Amniotic epithelial cell (primary cell): ENCODE results near the gene LPXN.

Experiments used
- DNase-seq: peaks from one replicate; pipeline ENCODE4 v3.0.0-alpha.2; 2010; ENCODE audit warnings: low read depth

The LPXN gene

GRCh38 chr11:58575377-58576020 lies at the start of gene LPXN:
Gene LPXN, minus strand, starts transcription at chr11:58575856. Its CDS starts 84 bp downstream, at chr11:58575772.
- DNase-seq, result no peak

- no peak for DNase-seq
These were observed 49.4 kb upstream of the LPXN start for GRCh38 chr11:58625086-58625485.

GRCh38 chr11:58622344-58622743 lies 46.7 kb upstream of the LPXN start, which contains the start of gene CNTF:
Gene CNTF, plus strand, starts transcription at chr11:58622665. Its CDS starts 88 bp downstream, at chr11:58622753.
- peak; percentile 10 for DNase-seq

- no peak for DNase-seq
These were observed 46.1 kb upstream of the LPXN start for GRCh38 chr11:58621586-58622262.

- no peak for DNase-seq
These were observed 42.4 kb upstream of the LPXN start for GRCh38 chr11:58617976-58618557.

GRCh38 chr11:58616594-58616993 lies 40.9 kb upstream of the LPXN start:
- peak; percentile 97 for DNase-seq

GRCh38 chr11:58615559-58615958 lies 39.9 kb upstream of the LPXN start:
- DNase-seq, result no peak

GRCh38 chr11:58613228-58613627 lies 37.6 kb upstream of the LPXN start:
- no peak for DNase-seq

GRCh38 chr11:58609723-58610122 lies 34.1 kb upstream of the LPXN start:
- DNase-seq, result no peak

GRCh38 chr11:58608331-58608730 lies 32.7 kb upstream of the LPXN start:
- DNase-seq, result no peak

- DNase-seq, result no peak
These were observed 31.5 kb upstream of the LPXN start for GRCh38 chr11:58606930-58607714.

GRCh38 chr11:58600510-58600909 lies 24.9 kb upstream of the LPXN start:
- no peak for DNase-seq

GRCh38 chr11:58597486-58598144 lies 22.0 kb upstream of the LPXN start:
- DNase-seq, result no peak

- no peak for DNase-seq
These were observed 21.0 kb upstream of the LPXN start for GRCh38 chr11:58596621-58597020.

GRCh38 chr11:58594826-58595225 lies 19.2 kb upstream of the LPXN start:
- no peak for DNase-seq

GRCh38 chr11:58592760-58593472 lies 17.3 kb upstream of the LPXN start:
- no peak for DNase-seq

- DNase-seq, result no peak
These were observed 16.0 kb upstream of the LPXN start for GRCh38 chr11:58591659-58592058.

GRCh38 chr11:58586998-58587397 lies 11.3 kb upstream of the LPXN start:
- DNase-seq, result no peak

GRCh38 chr11:58582437-58582836 lies 6.8 kb upstream of the LPXN start:
- no peak for DNase-seq

- no peak for DNase-seq
These were observed 4.7 kb upstream of the LPXN start for GRCh38 chr11:58580311-58580710.
